Fibroblast of the aortic adventitia (primary cell): ENCODE results near the gene OSTF1. TPM values are rescaled to one million over a fixed set of nuclear protein-coding genes. Genes with fewer than 3 reads are reported as not detected.

Experiments
- DNase-seq: peaks from one replicate; pipeline ENCODE4 v3.0.0-alpha.2; 2010; ENCODE audit warnings: low read depth
- H3K4me3 ChIP-seq: 2 replicates; pipeline ENCODE4 v1.5.1; 2011; ENCODE audit warnings: low read depth, mild to moderate bottlenecking, control low read depth, low read length, moderate library complexity
- CTCF ChIP-seq: IDR thresholded peaks from 2 replicates; pipeline ENCODE4 v1.5.1; 2011; ENCODE audit warnings: mild to moderate bottlenecking, low read length, control low read depth, inconsistent platforms; ENCODE audit not compliant: insufficient read depth
- total RNA-seq: library from RNA; depleted of rRNA; stranded (reverse); fragments of >200 nt; gene quantifications from 2 replicates; pipeline ENCODE4 v1.2.3, GENCODE V29; 2012; ENCODE audit warnings: low replicate concordance

OSTF1 gene
- total RNA-seq, 1 donor = 27.7 TPM

GRCh38 chr9:75065510-75065909, 22.8 kb upstream of the OSTF1 start:
- H3K4me3 ChIP-seq = no peak overlapping the region
- TF ChIP-seq CTCF = no peak
- DNase-seq = no peak

- DNase-seq = no peak
- no peak overlapping the region for H3K4me3 ChIP-seq
- no peak for TF ChIP-seq CTCF
Observed at GRCh38 chr9:75067894-75068293, 20.4 kb upstream of the OSTF1 start.

GRCh38 chr9:75069171-75069570, 19.1 kb upstream of the OSTF1 start:
- DNase-seq = no peak
- TF ChIP-seq CTCF = no peak
- no peak overlapping the region for H3K4me3 ChIP-seq

GRCh38 chr9:75071530-75072122, 16.7 kb upstream of the OSTF1 start:
- DNase-seq = no peak
- no peak for TF ChIP-seq CTCF
- H3K4me3 ChIP-seq = no peak overlapping the region

- no peak for DNase-seq
- no peak for TF ChIP-seq CTCF
- H3K4me3 ChIP-seq = no peak overlapping the region
Observed at GRCh38 chr9:75072895-75073294, 15.4 kb upstream of the OSTF1 start.

- DNase-seq = no peak
- no peak overlapping the region for H3K4me3 ChIP-seq
- no peak for TF ChIP-seq CTCF
Observed at GRCh38 chr9:75081632-75082031, 6.7 kb upstream of the OSTF1 start.
